SK-N-SH (cell line): Measurements from ENCODE around the gene CASP7.

Experiments used
- FOSL2 ChIP-seq: IDR thresholded peaks from 2 replicates; pipeline ENCODE4 v1.4.0; 2012; ENCODE audit warnings: low read depth, mild to moderate bottlenecking, moderate library complexity, borderline replicate concordance
- GABPA ChIP-seq: IDR thresholded peaks from 2 replicates; pipeline ENCODE4 v1.4.0; 2012; ENCODE audit warnings: low read depth, mild to moderate bottlenecking
- MAX ChIP-seq: IDR thresholded peaks from 2 replicates; pipeline ENCODE4 v1.4.0; 2012; ENCODE audit warnings: low read depth
- NFIC ChIP-seq: IDR thresholded peaks from 2 replicates; pipeline ENCODE4 v1.4.0; 2012; ENCODE audit warnings: borderline replicate concordance
- POLR2AphosphoS5 ChIP-seq: IDR thresholded peaks from 2 replicates; pipeline ENCODE4 v1.6.1; 2012; ENCODE audit warnings: low read depth, low read length
- TAF1 ChIP-seq: IDR thresholded peaks from 2 replicates; pipeline ENCODE4 v1.6.1; 2012; ENCODE audit warnings: low read depth, mild to moderate bottlenecking, low read length, moderate library complexity, borderline replicate concordance
- YY1 ChIP-seq: IDR thresholded peaks from 2 replicates; pipeline ENCODE4 v1.4.0; 2012; ENCODE audit warnings: low read depth, mild to moderate bottlenecking
- TF ChIP-seq, protein P1 (sequence below): fragments of 200-600 bp; sonication (generic); IDR thresholded peaks from 2 replicates; pipeline ENCODE4 v1.6.1; 2017; ENCODE audit warnings: antibody characterized with exemption, mild to moderate bottlenecking, moderate library complexity
- TF ChIP-seq, protein P2 (sequence below): IDR thresholded peaks from 2 replicates; pipeline ENCODE4 v1.6.1; 2012; ENCODE audit warnings: mild to moderate bottlenecking, low read depth, low read length, moderate library complexity
- TF ChIP-seq, protein P3 (sequence below): IDR thresholded peaks from 2 replicates; pipeline ENCODE4; 2012
- TF ChIP-seq, protein P4 (sequence below): fragments of 150-350 bp; IDR thresholded peaks from 2 replicates; pipeline ENCODE4 v1.6.1; 2017; ENCODE audit warnings: antibody characterized with exemption, low read length, low read depth, borderline replicate concordance

GRCh38 chr10:113686028-113686427, 6.3 kb downstream of the CASP7 start:
- TF ChIP-seq MAX (no peak), TAF1 (no peak), YY1 (no peak), POLR2AphosphoS5 (no peak), NFIC (no peak), GABPA (no peak), FOSL2 (no peak)
- TF ChIP-seq, protein P1, sequence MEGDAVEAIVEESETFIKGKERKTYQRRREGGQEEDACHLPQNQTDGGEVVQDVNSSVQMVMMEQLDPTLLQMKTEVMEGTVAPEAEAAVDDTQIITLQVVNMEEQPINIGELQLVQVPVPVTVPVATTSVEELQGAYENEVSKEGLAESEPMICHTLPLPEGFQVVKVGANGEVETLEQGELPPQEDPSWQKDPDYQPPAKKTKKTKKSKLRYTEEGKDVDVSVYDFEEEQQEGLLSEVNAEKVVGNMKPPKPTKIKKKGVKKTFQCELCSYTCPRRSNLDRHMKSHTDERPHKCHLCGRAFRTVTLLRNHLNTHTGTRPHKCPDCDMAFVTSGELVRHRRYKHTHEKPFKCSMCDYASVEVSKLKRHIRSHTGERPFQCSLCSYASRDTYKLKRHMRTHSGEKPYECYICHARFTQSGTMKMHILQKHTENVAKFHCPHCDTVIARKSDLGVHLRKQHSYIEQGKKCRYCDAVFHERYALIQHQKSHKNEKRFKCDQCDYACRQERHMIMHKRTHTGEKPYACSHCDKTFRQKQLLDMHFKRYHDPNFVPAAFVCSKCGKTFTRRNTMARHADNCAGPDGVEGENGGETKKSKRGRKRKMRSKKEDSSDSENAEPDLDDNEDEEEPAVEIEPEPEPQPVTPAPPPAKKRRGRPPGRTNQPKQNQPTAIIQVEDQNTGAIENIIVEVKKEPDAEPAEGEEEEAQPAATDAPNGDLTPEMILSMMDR = no peak
- TF ChIP-seq, protein P2, sequence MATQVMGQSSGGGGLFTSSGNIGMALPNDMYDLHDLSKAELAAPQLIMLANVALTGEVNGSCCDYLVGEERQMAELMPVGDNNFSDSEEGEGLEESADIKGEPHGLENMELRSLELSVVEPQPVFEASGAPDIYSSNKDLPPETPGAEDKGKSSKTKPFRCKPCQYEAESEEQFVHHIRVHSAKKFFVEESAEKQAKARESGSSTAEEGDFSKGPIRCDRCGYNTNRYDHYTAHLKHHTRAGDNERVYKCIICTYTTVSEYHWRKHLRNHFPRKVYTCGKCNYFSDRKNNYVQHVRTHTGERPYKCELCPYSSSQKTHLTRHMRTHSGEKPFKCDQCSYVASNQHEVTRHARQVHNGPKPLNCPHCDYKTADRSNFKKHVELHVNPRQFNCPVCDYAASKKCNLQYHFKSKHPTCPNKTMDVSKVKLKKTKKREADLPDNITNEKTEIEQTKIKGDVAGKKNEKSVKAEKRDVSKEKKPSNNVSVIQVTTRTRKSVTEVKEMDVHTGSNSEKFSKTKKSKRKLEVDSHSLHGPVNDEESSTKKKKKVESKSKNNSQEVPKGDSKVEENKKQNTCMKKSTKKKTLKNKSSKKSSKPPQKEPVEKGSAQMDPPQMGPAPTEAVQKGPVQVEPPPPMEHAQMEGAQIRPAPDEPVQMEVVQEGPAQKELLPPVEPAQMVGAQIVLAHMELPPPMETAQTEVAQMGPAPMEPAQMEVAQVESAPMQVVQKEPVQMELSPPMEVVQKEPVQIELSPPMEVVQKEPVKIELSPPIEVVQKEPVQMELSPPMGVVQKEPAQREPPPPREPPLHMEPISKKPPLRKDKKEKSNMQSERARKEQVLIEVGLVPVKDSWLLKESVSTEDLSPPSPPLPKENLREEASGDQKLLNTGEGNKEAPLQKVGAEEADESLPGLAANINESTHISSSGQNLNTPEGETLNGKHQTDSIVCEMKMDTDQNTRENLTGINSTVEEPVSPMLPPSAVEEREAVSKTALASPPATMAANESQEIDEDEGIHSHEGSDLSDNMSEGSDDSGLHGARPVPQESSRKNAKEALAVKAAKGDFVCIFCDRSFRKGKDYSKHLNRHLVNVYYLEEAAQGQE = no peak
- TF ChIP-seq, protein P3, sequence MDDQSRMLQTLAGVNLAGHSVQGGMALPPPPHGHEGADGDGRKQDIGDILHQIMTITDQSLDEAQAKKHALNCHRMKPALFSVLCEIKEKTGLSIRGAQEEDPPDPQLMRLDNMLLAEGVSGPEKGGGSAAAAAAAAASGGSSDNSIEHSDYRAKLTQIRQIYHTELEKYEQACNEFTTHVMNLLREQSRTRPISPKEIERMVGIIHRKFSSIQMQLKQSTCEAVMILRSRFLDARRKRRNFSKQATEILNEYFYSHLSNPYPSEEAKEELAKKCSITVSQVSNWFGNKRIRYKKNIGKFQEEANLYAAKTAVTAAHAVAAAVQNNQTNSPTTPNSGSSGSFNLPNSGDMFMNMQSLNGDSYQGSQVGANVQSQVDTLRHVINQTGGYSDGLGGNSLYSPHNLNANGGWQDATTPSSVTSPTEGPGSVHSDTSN = no peak
- TF ChIP-seq, protein P4, sequence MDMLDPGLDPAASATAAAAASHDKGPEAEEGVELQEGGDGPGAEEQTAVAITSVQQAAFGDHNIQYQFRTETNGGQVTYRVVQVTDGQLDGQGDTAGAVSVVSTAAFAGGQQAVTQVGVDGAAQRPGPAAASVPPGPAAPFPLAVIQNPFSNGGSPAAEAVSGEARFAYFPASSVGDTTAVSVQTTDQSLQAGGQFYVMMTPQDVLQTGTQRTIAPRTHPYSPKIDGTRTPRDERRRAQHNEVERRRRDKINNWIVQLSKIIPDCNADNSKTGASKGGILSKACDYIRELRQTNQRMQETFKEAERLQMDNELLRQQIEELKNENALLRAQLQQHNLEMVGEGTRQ = no peak
